K562 (cell line): Measurements from ENCODE around the gene NIPA2.

ENCODE experiments used
- BACH1 ChIP-seq: fragments of 200-800 bp; sonication (Bioruptor generic); IDR thresholded peaks from 2 replicates; pipeline ENCODE4 v1.6.1; 2016; ENCODE audit warnings: missing genetic modification characterization, missing compliant biosample characterization
- BRCA1 ChIP-seq, 2 experiments: fragments of 450-650 bp in 1 of 2; sonication (generic) in 1 of 2; formaldehyde crosslinking in 1 of 2; IDR thresholded peaks; 2 replicates each; pipeline versions ENCODE4 v1.5.0 to v1.6.1; 2017 to 2020; ENCODE audit warnings: mild to moderate bottlenecking in 1 of 2, missing genetic modification reagents in 1 of 2
- CBX1 ChIP-seq: sonication (generic); IDR thresholded peaks from 2 replicates; pipeline ENCODE4 v1.6.1; 2016; ENCODE audit warnings: antibody characterized with exemption, low read depth, mild to moderate bottlenecking
- CTBP1 ChIP-seq: fragments of 450-650 bp; IDR thresholded peaks from 2 replicates; pipeline ENCODE4 v1.6.1; 2016; ENCODE audit warnings: borderline replicate concordance
- CTCF ChIP-seq, 3 experiments: IDR thresholded peaks in 2 of 3; conservative IDR thresholded peaks in 1 of 3; 2 replicates each; pipeline ENCODE4 v1.5.1; 2011 to 2012; ENCODE audit warnings: low read length in 3 of 3, mild to moderate bottlenecking in 3 of 3, control low read depth in 2 of 3, improper control_type of control experiment in 1 of 3, inconsistent platforms in 1 of 3, low read depth in 1 of 3, mixed read lengths in 1 of 3, moderate library complexity in 1 of 3; ENCODE audit not compliant: insufficient read depth in 2 of 3
- ETV5 ChIP-seq: sonication (generic); formaldehyde crosslinking; IDR thresholded peaks from 2 replicates; pipeline ENCODE4 v1.4.0; 2020; ENCODE audit warnings: low read depth, mild to moderate bottlenecking, missing genetic modification reagents
- GATA2 ChIP-seq: sonication (generic); formaldehyde crosslinking; IDR thresholded peaks from 2 replicates; pipeline ENCODE4 v1.4.0; 2020; ENCODE audit warnings: mild to moderate bottlenecking, missing genetic modification reagents
- JUN ChIP-seq, 2 experiments: sonication (generic) in 1 of 2; formaldehyde crosslinking in 1 of 2; IDR thresholded peaks; 2 replicates each; pipeline versions ENCODE4 v1.6.1 to v1.8.0; 2012 to 2022; ENCODE audit warnings: borderline replicate concordance in 2 of 2, mild to moderate bottlenecking in 2 of 2, improper control_type of control experiment in 1 of 2, low read depth in 1 of 2, low read length in 1 of 2, missing genetic modification reagents in 1 of 2
- KAT2B ChIP-seq: IDR thresholded peaks from one replicate; pipeline ENCODE4 v1.6.1; 2012; ENCODE audit warnings: low read depth, mild to moderate bottlenecking, control low read depth, inconsistent platforms, low read length, moderate library complexity
- MYC ChIP-seq, 2 experiments: fragments of 250-450 bp in 1 of 2; sonication (Bioruptor Pico) in 1 of 2; IDR thresholded peaks; 2 replicates each; pipeline versions ENCODE4 v1.5.1 to v1.6.1; 2012 to 2021; ENCODE audit warnings: low read depth in 2 of 2, borderline replicate concordance in 1 of 2, improper control_type of control experiment in 1 of 2, low read length in 1 of 2, mild to moderate bottlenecking in 1 of 2, moderate library complexity in 1 of 2
- OTX1 ChIP-seq: fragments of 450-650 bp; formaldehyde crosslinking; IDR thresholded peaks from 2 replicates; pipeline ENCODE4 v1.4.0; 2022; ENCODE audit warnings: mild to moderate bottlenecking
- POLR2A ChIP-seq: fragments of 450-650 bp; conservative IDR thresholded peaks from 2 replicates; pipeline ENCODE4 v1.6.1; 2016
- REST ChIP-seq, 2 experiments: fragments of 450-650 bp; formaldehyde crosslinking in 1 of 2; IDR thresholded peaks; 2 replicates each; pipeline versions ENCODE4 v1.4.0 to v1.6.1; 2014 to 2020; ENCODE audit warnings: mild to moderate bottlenecking in 2 of 2, borderline replicate concordance in 1 of 2, low read depth in 1 of 2
- SPI1 ChIP-seq: IDR thresholded peaks from 2 replicates; pipeline ENCODE4 v1.6.1; 2011; ENCODE audit warnings: low read depth, low read length, control low read depth, borderline replicate concordance

- no peak for TF ChIP-seq POLR2A
- no peak for TF ChIP-seq CBX1
- no peak for TF ChIP-seq BACH1 (tag)
- no peak for TF ChIP-seq SPI1
- TF ChIP-seq ETV5 = no peak
- TF ChIP-seq MYC (IDR thresholded peaks at IDR 0.05; ENCODE audit: low read depth, low read length) = no peak
- TF ChIP-seq MYC (CRISPR knock-in tag; IDR thresholded peaks at IDR 0.05; ENCODE audit: borderline replicate concordance, low read depth) = no peak
- no peak for TF ChIP-seq GATA2 (CRISPR knock-in tag)
- no peak for TF ChIP-seq OTX1
- TF ChIP-seq KAT2B = no peak
- no peak for TF ChIP-seq CTCF (IDR thresholded peaks at IDR 0.05 in 2 of 3, conservative IDR thresholded peaks at IDR 0.05 in 1 of 3; ENCODE audit: insufficient read depth in 2 of 3, low read depth in 1 of 3, low read length in 3 of 3)
- no peak for TF ChIP-seq BRCA1 (IDR thresholded peaks at IDR 0.05)
- no peak for TF ChIP-seq BRCA1 (CRISPR knock-in tag; IDR thresholded peaks at IDR 0.05)
- no peak for TF ChIP-seq CTBP1
- no peak for TF ChIP-seq JUN (IDR thresholded peaks at IDR 0.05; ENCODE audit: borderline replicate concordance, low read depth, low read length)
- no peak for TF ChIP-seq JUN (CRISPR knock-in tag; IDR thresholded peaks at IDR 0.05; ENCODE audit: borderline replicate concordance)
- TF ChIP-seq REST (IDR thresholded peaks at IDR 0.05; ENCODE audit: borderline replicate concordance) = no peak
- TF ChIP-seq REST (CRISPR knock-in tag; IDR thresholded peaks at IDR 0.05; ENCODE audit: low read depth) = no peak
Observed at GRCh38 chr15:22881739-22882440, 43.4 kb downstream of the NIPA2 start.
